ENCODE measurements around the gene CD19.

DNA sequence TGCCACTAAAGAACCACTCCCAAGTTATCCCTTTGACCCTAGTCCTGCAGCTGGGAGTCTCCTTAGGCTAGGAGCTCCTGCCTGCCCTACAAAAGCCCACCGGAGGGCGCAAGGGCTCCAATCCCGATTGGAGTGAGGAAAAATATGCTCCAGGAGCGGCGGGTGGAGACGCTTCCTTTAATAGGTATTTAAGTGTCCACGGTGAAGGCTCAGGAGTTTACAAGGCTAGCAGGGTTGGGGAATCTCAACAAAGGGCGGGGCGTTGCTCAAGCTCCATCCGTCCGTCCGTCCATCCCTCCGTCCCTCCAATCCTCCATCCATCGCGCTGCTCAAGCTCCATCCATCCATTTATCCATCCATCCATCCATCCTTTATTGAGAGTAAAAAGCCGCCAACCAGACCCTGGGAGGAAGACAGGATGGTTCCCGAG lies 42.3 kb downstream of the CD19 start:
- TF ChIP-seq CTCF (IDR thresholded peaks at IDR 0.05) (peak; percentile 25 to 54 (median 48)), POLR2A (IDR thresholded peaks at IDR 0.05) (no peak), EP300 (IDR thresholded peaks at IDR 0.05) (no peak)

Data from upper lobe of left lung (tissue), 4 donors.